Liver (tissue), 9 donors: ENCODE data around the gene METTL8. TPM values are rescaled to one million over a fixed set of nuclear protein-coding genes. Genes with fewer than 3 reads are reported as not detected.

Source experiments
- DNase-seq: peaks from one replicate; pipeline ENCODE4 v3.0.0-alpha.2; 2017; ENCODE audit warnings: low spot score
- H3K27ac ChIP-seq, 2 donors: one replicate each; pipeline ENCODE4 v1.7.0; 2013; ENCODE audit warnings: inconsistent platforms in 2 of 2, low read length in 2 of 2, control low read depth in 1 of 2, low read depth in 1 of 2, mild to moderate bottlenecking in 1 of 2
- H3K27me3 ChIP-seq, 4 donors: one replicate each; pipeline versions ENCODE4 v1.6.1 to v1.7.0; 2013; ENCODE audit warnings: low read length in 3 of 4, inconsistent platforms in 1 of 4, mild to moderate bottlenecking in 1 of 4, moderate library complexity in 1 of 4; ENCODE audit not compliant: control insufficient read depth in 4 of 4, insufficient read depth in 4 of 4
- H3K36me3 ChIP-seq, 4 donors: one replicate each; pipeline versions ENCODE4 v1.6.1 to v1.7.0; 2013; ENCODE audit warnings: low read length in 3 of 4, mild to moderate bottlenecking in 3 of 4, low read depth in 1 of 4, moderate library complexity in 1 of 4; ENCODE audit not compliant: control insufficient read depth in 4 of 4, insufficient read depth in 3 of 4
- H3K4me1 ChIP-seq, 4 donors: one replicate each; pipeline versions ENCODE4 v1.6.1 to v1.7.0; 2013; ENCODE audit warnings: low read length in 3 of 4, mild to moderate bottlenecking in 3 of 4, moderate library complexity in 1 of 4; ENCODE audit not compliant: control insufficient read depth in 4 of 4, insufficient read depth in 4 of 4
- H3K4me3 ChIP-seq, 3 donors: one replicate each; pipeline versions ENCODE4 v1.6.1 to v1.7.0; 2013; ENCODE audit warnings: low read length in 3 of 3, control low read depth in 1 of 3, low read depth in 1 of 3, mild to moderate bottlenecking in 1 of 3
- H3K9ac ChIP-seq, 2 donors: one replicate each; pipeline ENCODE4 v1.7.0; 2013; ENCODE audit warnings: low read length in 2 of 2, mild to moderate bottlenecking in 2 of 2, moderate library complexity in 2 of 2, control low read depth in 1 of 2, low read depth in 1 of 2
- H3K9me3 ChIP-seq, 4 donors: one replicate each; pipeline versions ENCODE4 v1.6.1 to v1.7.0; 2013; ENCODE audit warnings: low read length in 3 of 4; ENCODE audit not compliant: control insufficient read depth in 4 of 4
- FOXA1 ChIP-seq: IDR thresholded peaks from 2 replicates; pipeline ENCODE4 v1.6.1; 2016; ENCODE audit warnings: antibody characterized with exemption
- FOXA2 ChIP-seq: IDR thresholded peaks from 2 replicates; pipeline ENCODE4 v1.6.1; 2016; ENCODE audit warnings: antibody characterized with exemption
- GABPA ChIP-seq, 2 donors: IDR thresholded peaks in 1 of 2; conservative IDR thresholded peaks in 1 of 2; 2 replicates each; pipeline ENCODE4 v1.6.1; 2016; ENCODE audit warnings: antibody characterized with exemption in 2 of 2, mild to moderate bottlenecking in 1 of 2, moderate library complexity in 1 of 2
- HNF4G ChIP-seq: IDR thresholded peaks from 2 replicates; pipeline ENCODE4 v1.6.1; 2016; ENCODE audit warnings: antibody characterized with exemption
- JUND ChIP-seq, 2 donors: IDR thresholded peaks; 2 replicates each; pipeline ENCODE4 v1.6.1; 2016; ENCODE audit warnings: antibody characterized with exemption in 2 of 2
- NR2F2 ChIP-seq: IDR thresholded peaks from 2 replicates; pipeline ENCODE4 v1.6.1; 2016; ENCODE audit warnings: antibody characterized with exemption
- RAD21 ChIP-seq, 2 donors: IDR thresholded peaks; 2 replicates each; pipeline ENCODE4 v1.6.1; 2016; ENCODE audit warnings: antibody characterized with exemption in 2 of 2, mild to moderate bottlenecking in 2 of 2
- RXRA ChIP-seq, 2 donors: IDR thresholded peaks; 2 replicates each; pipeline ENCODE4 v1.6.1; 2017 to 2018; ENCODE audit warnings: antibody characterized with exemption in 2 of 2, mild to moderate bottlenecking in 1 of 2
- SP1 ChIP-seq: IDR thresholded peaks from 2 replicates; pipeline ENCODE4 v1.6.1; 2018; ENCODE audit warnings: antibody characterized with exemption, mild to moderate bottlenecking
- YY1 ChIP-seq: IDR thresholded peaks from 2 replicates; pipeline ENCODE4 v1.6.1; 2016; ENCODE audit warnings: antibody characterized with exemption, mild to moderate bottlenecking
- WGBS: extraction: QIAGEN DNeasy Blood & Tissue Kit; methylation state at CpG from one replicate; pipeline ENCODE4 v1.1.7; 2013; 5-methylcytosine and 5-hydroxymethylcytosine counted together
- polyA plus RNA-seq, 2 donors: library from polyadenylated mRNA; stranded (reverse) in 1 of 2; unstranded in 1 of 2; fragments of 200-250 nt in 1 of 2; fragments of >200 nt in 1 of 2; fragmentation: Nextera tagmentation in 1 of 2; extraction: Ambion mirVana in 1 of 2; gene quantifications; one replicate each; pipeline versions ENCODE4 v1.2.1 to v1.2.3, GENCODE V29; 2013 to 2015
- total RNA-seq, 2 donors: library from RNA; depleted of rRNA; stranded (reverse); fragments of >200 nt; gene quantifications; one replicate each; pipeline ENCODE4 v1.2.3, GENCODE V29; 2014
- TF ChIP-seq, protein P1 (sequence below): IDR thresholded peaks from 2 replicates; pipeline ENCODE4 v1.6.1; 2016; ENCODE audit warnings: antibody characterized with exemption
- TF ChIP-seq, protein P2 (sequence below): IDR thresholded peaks from 2 replicates; pipeline ENCODE4 v1.6.1; 2016; ENCODE audit warnings: antibody characterized with exemption
- TF ChIP-seq, protein P3 (sequence below): IDR thresholded peaks from 2 replicates; pipeline ENCODE4 v1.6.1; 2016; ENCODE audit warnings: antibody characterized with exemption, mild to moderate bottlenecking
- donor health status: healthy.
- donor health status: healthy.
- donor health status: healthy.
- donor health status: healthy.
- donor health status: healthy.

METTL8 gene
- total and polyA plus RNA-seq, 4 donors, result 3.6 to 8.1 (median 5.9) TPM

DNA sequence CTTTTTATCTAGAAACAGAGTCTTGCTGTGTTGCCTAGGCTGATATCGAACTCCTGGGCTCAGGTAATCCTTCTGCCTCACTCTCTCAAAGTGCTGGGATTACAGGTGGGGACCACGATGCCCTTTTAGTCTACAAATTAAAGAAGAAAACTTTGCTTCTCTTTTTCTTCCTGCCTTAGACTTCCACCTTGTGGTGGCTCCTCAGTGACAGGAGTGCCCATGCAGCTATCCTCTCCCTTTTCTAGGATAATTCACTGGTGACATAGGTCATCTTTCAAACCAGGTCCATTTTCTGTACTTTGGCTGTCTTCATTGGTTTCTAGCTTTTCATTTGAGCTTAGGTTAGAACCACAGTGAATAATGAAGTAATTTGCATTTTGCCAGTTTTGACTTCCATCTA is 13.9 kb upstream of the METTL8 start:
- Histone ChIP-seq H3K27me3 (no peaks in the 10 kb centered on the region), H3K27ac (no peak overlapping the region), H3K36me3 (peaks cover 2 to 33% (median 23%) of the 10 kb centered on the region in 4 donors), H3K9me3 (no peaks in the 10 kb centered on the region), H3K4me3 (no peak overlapping the region), H3K9ac (no peak overlapping the region), H3K4me1 (no peaks in the 10 kb centered on the region)
- TF ChIP-seq RAD21 (IDR thresholded peaks at IDR 0.05) (peak in 1 of 2 donors; percentile 38), YY1 (no peak), FOXA1 (no peak)
- TF ChIP-seq, protein P1, sequence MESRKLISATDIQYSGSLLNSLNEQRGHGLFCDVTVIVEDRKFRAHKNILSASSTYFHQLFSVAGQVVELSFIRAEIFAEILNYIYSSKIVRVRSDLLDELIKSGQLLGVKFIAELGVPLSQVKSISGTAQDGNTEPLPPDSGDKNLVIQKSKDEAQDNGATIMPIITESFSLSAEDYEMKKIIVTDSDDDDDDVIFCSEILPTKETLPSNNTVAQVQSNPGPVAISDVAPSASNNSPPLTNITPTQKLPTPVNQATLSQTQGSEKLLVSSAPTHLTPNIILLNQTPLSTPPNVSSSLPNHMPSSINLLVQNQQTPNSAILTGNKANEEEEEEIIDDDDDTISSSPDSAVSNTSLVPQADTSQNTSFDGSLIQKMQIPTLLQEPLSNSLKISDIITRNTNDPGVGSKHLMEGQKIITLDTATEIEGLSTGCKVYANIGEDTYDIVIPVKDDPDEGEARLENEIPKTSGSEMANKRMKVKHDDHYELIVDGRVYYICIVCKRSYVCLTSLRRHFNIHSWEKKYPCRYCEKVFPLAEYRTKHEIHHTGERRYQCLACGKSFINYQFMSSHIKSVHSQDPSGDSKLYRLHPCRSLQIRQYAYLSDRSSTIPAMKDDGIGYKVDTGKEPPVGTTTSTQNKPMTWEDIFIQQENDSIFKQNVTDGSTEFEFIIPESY, result no peak
- DNase-seq, result no peak
- WGBS, result 92% methylated on average over 2 of the region's 2 CpGs

DNA sequence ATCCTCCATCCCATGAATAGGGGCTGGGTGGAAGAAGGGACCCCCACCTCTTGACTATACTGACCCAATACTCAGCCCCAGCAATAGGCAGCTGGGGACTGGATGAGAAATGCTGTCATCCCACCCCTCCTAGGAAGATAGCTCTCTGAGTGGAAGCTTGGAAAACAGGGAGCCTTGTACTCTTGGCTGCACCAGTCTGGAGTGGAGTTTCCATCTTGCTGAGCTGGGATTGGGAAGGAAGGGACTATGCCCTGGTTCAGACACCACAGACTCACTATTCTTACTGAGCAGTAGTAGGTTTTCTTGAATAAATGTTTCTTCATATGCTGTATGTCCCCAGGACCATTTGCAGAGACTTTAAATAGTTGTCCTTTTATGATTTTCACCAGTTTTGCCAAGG is 7.7 kb upstream of the METTL8 start:
- no peaks in the 10 kb centered on the region for H3K4me1 ChIP-seq
- TF ChIP-seq SP1, result no peak
- no peak for TF ChIP-seq NR2F2
- TF ChIP-seq HNF4G, result no peak
- TF ChIP-seq FOXA1, result no peak
- no peak for TF ChIP-seq RXRA (IDR thresholded peaks at IDR 0.05)
- no peak for TF ChIP-seq JUND (IDR thresholded peaks at IDR 0.05)
- TF ChIP-seq, protein P2, sequence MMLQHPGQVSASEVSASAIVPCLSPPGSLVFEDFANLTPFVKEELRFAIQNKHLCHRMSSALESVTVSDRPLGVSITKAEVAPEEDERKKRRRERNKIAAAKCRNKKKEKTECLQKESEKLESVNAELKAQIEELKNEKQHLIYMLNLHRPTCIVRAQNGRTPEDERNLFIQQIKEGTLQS, result no peak
- no peak for TF ChIP-seq GABPA (IDR thresholded peaks at IDR 0.05 in 1 of 2, conservative IDR thresholded peaks at IDR 0.05 in 1 of 2)
- TF ChIP-seq, protein P1, result no peak
- no peak for TF ChIP-seq FOXA2
- no peak overlapping the region for H3K4me3 ChIP-seq
- H3K27me3 ChIP-seq, result no peaks in the 10 kb centered on the region
- no peak overlapping the region for H3K27ac ChIP-seq
- no peaks in the 10 kb centered on the region for H3K9me3 ChIP-seq
- H3K9ac ChIP-seq, result no peak overlapping the region
- DNase-seq, result no peak
- H3K36me3 ChIP-seq, result peaks cover 3 to 21% (median 9%) of the 10 kb centered on the region in 4 donors

DNA sequence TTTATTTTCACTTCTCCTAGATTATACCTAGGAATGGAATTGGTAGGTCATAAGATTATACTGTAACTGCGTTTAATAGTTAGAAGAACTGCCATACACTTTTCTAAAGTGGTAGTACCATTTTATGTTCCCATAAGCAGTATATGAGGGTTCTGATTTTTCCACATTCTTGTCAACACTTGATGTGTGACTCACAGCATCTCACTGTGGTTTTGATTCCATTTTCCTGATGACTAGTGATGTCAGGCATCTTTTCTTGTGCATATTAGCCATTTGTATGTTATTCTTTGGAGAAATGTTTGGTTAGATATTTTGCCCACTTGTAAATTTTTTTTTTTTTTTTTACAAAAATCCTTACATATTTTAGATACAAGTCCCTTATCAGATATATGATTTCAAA is 2.5 kb upstream of the METTL8 start:
- DNase-seq, result no peak
- no peaks in the 10 kb centered on the region for H3K9me3 ChIP-seq
- no peak overlapping the region for H3K4me3 ChIP-seq
- no peaks in the 10 kb centered on the region for H3K27me3 ChIP-seq
- no peak overlapping the region for H3K9ac ChIP-seq
- H3K4me1 ChIP-seq, result peaks cover 0 to 15% (median 11%) of the 10 kb centered on the region in 4 donors
- peaks cover 3 to 7% (median 4%) of the 10 kb centered on the region in 4 donors for H3K36me3 ChIP-seq
- TF ChIP-seq SP1, result no peak
- TF ChIP-seq YY1, result no peak
- TF ChIP-seq, protein P3, sequence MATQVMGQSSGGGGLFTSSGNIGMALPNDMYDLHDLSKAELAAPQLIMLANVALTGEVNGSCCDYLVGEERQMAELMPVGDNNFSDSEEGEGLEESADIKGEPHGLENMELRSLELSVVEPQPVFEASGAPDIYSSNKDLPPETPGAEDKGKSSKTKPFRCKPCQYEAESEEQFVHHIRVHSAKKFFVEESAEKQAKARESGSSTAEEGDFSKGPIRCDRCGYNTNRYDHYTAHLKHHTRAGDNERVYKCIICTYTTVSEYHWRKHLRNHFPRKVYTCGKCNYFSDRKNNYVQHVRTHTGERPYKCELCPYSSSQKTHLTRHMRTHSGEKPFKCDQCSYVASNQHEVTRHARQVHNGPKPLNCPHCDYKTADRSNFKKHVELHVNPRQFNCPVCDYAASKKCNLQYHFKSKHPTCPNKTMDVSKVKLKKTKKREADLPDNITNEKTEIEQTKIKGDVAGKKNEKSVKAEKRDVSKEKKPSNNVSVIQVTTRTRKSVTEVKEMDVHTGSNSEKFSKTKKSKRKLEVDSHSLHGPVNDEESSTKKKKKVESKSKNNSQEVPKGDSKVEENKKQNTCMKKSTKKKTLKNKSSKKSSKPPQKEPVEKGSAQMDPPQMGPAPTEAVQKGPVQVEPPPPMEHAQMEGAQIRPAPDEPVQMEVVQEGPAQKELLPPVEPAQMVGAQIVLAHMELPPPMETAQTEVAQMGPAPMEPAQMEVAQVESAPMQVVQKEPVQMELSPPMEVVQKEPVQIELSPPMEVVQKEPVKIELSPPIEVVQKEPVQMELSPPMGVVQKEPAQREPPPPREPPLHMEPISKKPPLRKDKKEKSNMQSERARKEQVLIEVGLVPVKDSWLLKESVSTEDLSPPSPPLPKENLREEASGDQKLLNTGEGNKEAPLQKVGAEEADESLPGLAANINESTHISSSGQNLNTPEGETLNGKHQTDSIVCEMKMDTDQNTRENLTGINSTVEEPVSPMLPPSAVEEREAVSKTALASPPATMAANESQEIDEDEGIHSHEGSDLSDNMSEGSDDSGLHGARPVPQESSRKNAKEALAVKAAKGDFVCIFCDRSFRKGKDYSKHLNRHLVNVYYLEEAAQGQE, result no peak
- no peak for TF ChIP-seq JUND (IDR thresholded peaks at IDR 0.05)
- H3K27ac ChIP-seq, result no peak overlapping the region
- WGBS, result 99% methylated on average over 1 of the region's 1 CpG
